Keratinocyte (primary cell): Measurements from ENCODE around the gene C4orf50. TPM values are rescaled to one million over a fixed set of nuclear protein-coding genes. Genes with fewer than 3 reads are reported as not detected.

Source experiments
- DNase-seq: peaks from one replicate; pipeline ENCODE4 v3.0.0-alpha.2; 2011; ENCODE audit warnings: low read depth, missing footprints, low spot score
- FAIRE-seq: peaks from 2 replicates; lab custom pipeline; 2011; peaks lifted over from hg19 to GRCh38; lab: Jason Lieb, UNC
- H2AFZ ChIP-seq: 2 replicates; pipeline ENCODE4 v1.6.0; 2012; ENCODE audit warnings: low read length, control low read depth, inconsistent platforms; ENCODE audit not compliant: control insufficient read depth
- H3K27ac ChIP-seq: 2 replicates; pipeline ENCODE4 v1.5.1; 2011; ENCODE audit warnings: low read length; ENCODE audit not compliant: control insufficient read depth, insufficient read depth
- H3K27me3 ChIP-seq: 3 replicates; pipeline ENCODE4 v1.6.0; 2011; ENCODE audit warnings: low read length; ENCODE audit not compliant: control insufficient read depth, insufficient read depth; ENCODE audit errors: extremely low read depth
- H3K36me3 ChIP-seq, 2 experiments: 2 replicates in 1 of 2; 3 replicates in 1 of 2; pipeline ENCODE4 v1.5.1; 2011; ENCODE audit warnings: low read length in 2 of 2, mild to moderate bottlenecking in 1 of 2; ENCODE audit not compliant: control insufficient read depth in 2 of 2, insufficient read depth in 2 of 2; ENCODE audit errors: extremely low read depth in 1 of 2
- H3K4me1 ChIP-seq: 3 replicates; pipeline ENCODE4 v1.5.1; 2011; ENCODE audit warnings: low read length; ENCODE audit not compliant: control insufficient read depth, insufficient read depth; ENCODE audit errors: extremely low read depth
- H3K4me2 ChIP-seq: 3 replicates; pipeline ENCODE4 v1.6.0; 2011; ENCODE audit warnings: low read depth, low read length; ENCODE audit not compliant: control insufficient read depth, insufficient read depth; ENCODE audit errors: extremely low read depth
- H3K4me3 ChIP-seq, 3 experiments: fragments of 200-600 bp in 1 of 3; sonication (generic) in 1 of 3; 2 replicates in 2 of 3; 3 replicates in 1 of 3; pipeline ENCODE4 v1.5.1; 2011 to 2016; ENCODE audit warnings: low read length in 3 of 3, mild to moderate bottlenecking in 3 of 3, control low read depth in 2 of 3, inconsistent platforms in 1 of 3, low read depth in 1 of 3, mixed read lengths in 1 of 3, mixed run types in 1 of 3, moderate library complexity in 1 of 3; ENCODE audit not compliant: control insufficient read depth in 2 of 3, insufficient read depth in 2 of 3; ENCODE audit errors: extremely low read depth in 1 of 3
- H3K79me2 ChIP-seq: 2 replicates; pipeline ENCODE4 v1.6.0; 2012; ENCODE audit warnings: low read length; ENCODE audit not compliant: control insufficient read depth, insufficient read depth
- H3K9ac ChIP-seq: 3 replicates; pipeline ENCODE4 v1.6.0; 2011; ENCODE audit warnings: low read length; ENCODE audit not compliant: control insufficient read depth, insufficient read depth; ENCODE audit errors: extremely low read depth
- H3K9me1 ChIP-seq: 3 replicates; pipeline ENCODE4 v1.6.0; 2011; ENCODE audit warnings: low read length; ENCODE audit not compliant: control insufficient read depth, insufficient read depth; ENCODE audit errors: extremely low read depth
- H3K9me3 ChIP-seq: 2 replicates; pipeline ENCODE4 v1.5.1; 2012; ENCODE audit warnings: low read depth, low read length; ENCODE audit not compliant: control insufficient read depth
- H4K20me1 ChIP-seq: 3 replicates; pipeline ENCODE4 v1.6.0; 2011; ENCODE audit warnings: low read length; ENCODE audit not compliant: control insufficient read depth, insufficient read depth; ENCODE audit errors: extremely low read depth
- EZH2 ChIP-seq: IDR thresholded peaks from one replicate; pipeline ENCODE4 v1.6.1; 2012; ENCODE audit warnings: inconsistent platforms, mild to moderate bottlenecking, low read length, moderate library complexity
- dilution Hi-C: fragments of 300-500 bp; cut with MboI; formaldehyde crosslinking; loops from one replicate; pipeline ENCODE4 v1.7.0; 2020; ENCODE audit warnings: low sequenced_read_pairs; ENCODE audit not compliant: extremely low pct_ligation_motif_present
- polyA plus RNA-seq, 5 experiments: library from polyadenylated mRNA; depleted of rRNA in 3 of 5; stranded (reverse) in 3 of 5; stranded (forward) in 1 of 5; unstranded in 1 of 5; fragments of >200 nt; gene quantifications; 1 replicate in 1 of 5; 2 replicates in 3 of 5; 3 replicates in 1 of 5; pipeline versions ENCODE4 v1.2.1 to v1.2.3, GENCODE V29; 2011 to 2012; ENCODE audit warnings: missing spikeins in 2 of 5, low read depth in 1 of 5, low replicate concordance in 1 of 5
- TF ChIP-seq, protein P1 (sequence below), 3 experiments: IDR thresholded peaks in 1 of 3; conservative IDR thresholded peaks in 1 of 3; optimal IDR thresholded peaks in 1 of 3; 2 replicates in 2 of 3; 3 replicates in 1 of 3; pipeline versions ENCODE3 to v1.5.1; 2011; ENCODE audit warnings: low read length in 3 of 3, mild to moderate bottlenecking in 3 of 3, moderate library complexity in 2 of 3, control low read depth in 1 of 3, inconsistent platforms in 1 of 3; ENCODE audit not compliant: insufficient read depth in 2 of 3; ENCODE audit errors: extremely low read depth in 1 of 3

C4orf50 gene
- polyA plus RNA-seq, 1 donor (not counting 4 experiments of a cell fraction or from before 2014, with no cell fraction given): not detected

DNA sequence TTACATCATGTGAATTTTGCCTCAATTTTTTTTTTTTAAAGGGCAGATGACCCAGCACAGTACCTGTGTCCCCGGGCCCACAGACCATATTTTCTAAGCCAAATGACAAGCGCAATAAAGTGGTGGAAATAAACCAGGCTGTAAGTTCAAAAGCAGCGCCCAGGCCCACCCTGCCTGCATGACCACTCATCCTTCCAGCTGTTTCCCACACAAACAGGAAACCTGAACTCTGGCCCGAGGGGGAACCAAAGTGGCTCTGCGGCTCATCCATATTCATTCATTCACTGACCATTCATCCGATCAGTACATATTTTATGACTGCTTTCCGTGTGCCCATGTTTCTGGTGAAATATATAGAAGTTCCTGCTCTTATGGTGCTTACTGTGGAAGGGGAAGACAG is 91.6 kb downstream of the C4orf50 start:
- Histone ChIP-seq H3K4me1 (no peaks in the 10 kb centered on the region), H3K36me3 (no peaks in the 10 kb centered on the region), H2AFZ (no peak overlapping the region), H3K4me3 (no peak overlapping the region), H3K9me1 (no peaks in the 10 kb centered on the region), H3K9me3 (no peaks in the 10 kb centered on the region), H3K79me2 (no peaks in the 10 kb centered on the region), H3K9ac (no peak overlapping the region), H3K4me2 (no peak overlapping the region), H3K27ac (no peak overlapping the region), H4K20me1 (no peaks in the 10 kb centered on the region), H3K27me3 (peaks cover 8% of the 10 kb centered on the region)
- TF ChIP-seq, protein P1, sequence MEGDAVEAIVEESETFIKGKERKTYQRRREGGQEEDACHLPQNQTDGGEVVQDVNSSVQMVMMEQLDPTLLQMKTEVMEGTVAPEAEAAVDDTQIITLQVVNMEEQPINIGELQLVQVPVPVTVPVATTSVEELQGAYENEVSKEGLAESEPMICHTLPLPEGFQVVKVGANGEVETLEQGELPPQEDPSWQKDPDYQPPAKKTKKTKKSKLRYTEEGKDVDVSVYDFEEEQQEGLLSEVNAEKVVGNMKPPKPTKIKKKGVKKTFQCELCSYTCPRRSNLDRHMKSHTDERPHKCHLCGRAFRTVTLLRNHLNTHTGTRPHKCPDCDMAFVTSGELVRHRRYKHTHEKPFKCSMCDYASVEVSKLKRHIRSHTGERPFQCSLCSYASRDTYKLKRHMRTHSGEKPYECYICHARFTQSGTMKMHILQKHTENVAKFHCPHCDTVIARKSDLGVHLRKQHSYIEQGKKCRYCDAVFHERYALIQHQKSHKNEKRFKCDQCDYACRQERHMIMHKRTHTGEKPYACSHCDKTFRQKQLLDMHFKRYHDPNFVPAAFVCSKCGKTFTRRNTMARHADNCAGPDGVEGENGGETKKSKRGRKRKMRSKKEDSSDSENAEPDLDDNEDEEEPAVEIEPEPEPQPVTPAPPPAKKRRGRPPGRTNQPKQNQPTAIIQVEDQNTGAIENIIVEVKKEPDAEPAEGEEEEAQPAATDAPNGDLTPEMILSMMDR (optimal IDR thresholded peaks at IDR 0.05 in 1 of 3, IDR thresholded peaks at IDR 0.05 in 1 of 3, conservative IDR thresholded peaks at IDR 0.05 in 1 of 3; ENCODE audit: extremely low read depth in 1 of 3, insufficient read depth in 2 of 3, low read length in 3 of 3): no peak
- TF ChIP-seq EZH2: no peak
- DNase-seq (no peak), FAIRE-seq (no peak)
- dilution Hi-C loops: no loop called here

DNA sequence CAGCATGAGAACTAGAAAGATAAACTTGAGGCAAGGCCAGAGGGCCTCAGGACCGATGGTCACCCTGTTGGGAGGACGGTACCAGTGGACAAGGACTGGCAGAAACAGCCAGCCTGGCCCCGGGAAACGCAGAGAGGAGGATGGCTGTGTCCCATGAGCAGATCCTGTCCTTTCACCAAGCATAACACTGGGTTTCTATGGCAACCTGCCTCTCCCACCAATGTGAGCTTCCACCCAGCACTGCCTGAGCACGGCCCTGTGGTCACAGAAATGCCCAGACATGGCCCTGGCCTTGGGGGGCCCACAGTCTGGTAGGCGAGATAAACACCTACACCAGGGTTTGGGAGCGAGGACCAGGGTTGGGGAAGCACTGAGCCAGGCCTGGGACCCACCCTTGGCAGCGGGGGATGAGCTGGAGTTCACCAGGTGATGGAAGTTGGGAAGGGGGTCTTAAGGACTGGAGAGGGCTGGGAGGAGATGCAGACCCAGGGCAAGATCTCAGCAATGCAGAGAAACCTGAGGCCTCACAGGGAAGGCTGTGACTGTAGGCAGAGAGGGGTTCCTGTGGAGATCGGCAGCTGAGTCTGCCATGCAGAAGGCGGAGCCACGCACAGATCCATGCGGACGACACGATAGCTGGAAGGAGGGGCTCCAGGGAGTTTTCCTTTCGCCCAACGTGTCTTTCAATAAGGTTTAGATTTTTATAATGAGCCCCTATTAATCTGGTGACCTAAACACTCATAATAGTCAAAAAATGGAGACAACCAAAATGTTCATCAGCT is 92.6 kb downstream of the C4orf50 start:
- Histone ChIP-seq H3K4me1 (no peaks in the 10 kb centered on the region), H3K79me2 (no peaks in the 10 kb centered on the region), H4K20me1 (no peaks in the 10 kb centered on the region), H2AFZ (no peak overlapping the region), H3K9ac (no peak overlapping the region), H3K4me3 (no peak overlapping the region), H3K27me3 (peaks cover 8% of the 10 kb centered on the region), H3K9me1 (no peaks in the 10 kb centered on the region), H3K9me3 (no peaks in the 10 kb centered on the region), H3K4me2 (no peak overlapping the region), H3K36me3 (no peaks in the 10 kb centered on the region), H3K27ac (no peak overlapping the region)
- TF ChIP-seq, protein P1 (optimal IDR thresholded peaks at IDR 0.05 in 1 of 3, IDR thresholded peaks at IDR 0.05 in 1 of 3, conservative IDR thresholded peaks at IDR 0.05 in 1 of 3; ENCODE audit: extremely low read depth in 1 of 3, insufficient read depth in 2 of 3, low read length in 3 of 3): no peak
- TF ChIP-seq EZH2: no peak
- DNase-seq (no peak), FAIRE-seq (no peak)
- dilution Hi-C loops: no loop called here
